Left renal pelvis (tissue), 4 donors: ENCODE data around the gene RCN2. TPM values are rescaled to one million over a fixed set of nuclear protein-coding genes. Genes with fewer than 3 reads are reported as not detected.
"Not testable (repeated sequence)": the region's sequence is repeated elsewhere in the genome, so short reads cannot be mapped to it uniquely, and the experiment has no call there.

Experiments used
- DNase-seq, 4 donors: peaks; one replicate each; pipeline ENCODE4 v3.0.0-alpha.2; 2013; ENCODE audit warnings: low read depth in 4 of 4, low spot score in 3 of 4
- polyA plus RNA-seq, 4 donors: library from polyadenylated mRNA; unstranded; fragments of 120-200 nt; gene quantifications; one replicate each; pipeline ENCODE4 v1.2.1, GENCODE V29; 2013; ENCODE audit not compliant: insufficient read length in 4 of 4

RCN2 gene
- polyA plus RNA-seq, 4 donors, result 181 to 296 (median 210) TPM

- DNase-seq, result no peak
Measured at GRCh38 chr15:76930831-76931396, 635 bp upstream of the RCN2 start.

GRCh38 chr15:76932135-76932966 lies 802 bp downstream of the RCN2 start:
- no peak for DNase-seq

GRCh38 chr15:76935620-76936019 lies 4.1 kb downstream of the RCN2 start:
- peak in 1 of 4 donors; percentile 17 for DNase-seq

- DNase-seq, result no peak
Measured at GRCh38 chr15:76936671-76937070, 5.1 kb downstream of the RCN2 start.

- DNase-seq, result no peak
Measured at GRCh38 chr15:76938752-76939151, 7.2 kb downstream of the RCN2 start.

- no peak for DNase-seq
Measured at GRCh38 chr15:76939715-76940114, 8.2 kb downstream of the RCN2 start.

- DNase-seq, result no peak
Measured at GRCh38 chr15:76941636-76942035, 10.1 kb downstream of the RCN2 start.

- DNase-seq, result no peak
Measured at GRCh38 chr15:76942331-76942730, 10.8 kb downstream of the RCN2 start.

GRCh38 chr15:76945494-76946093 lies 14.0 kb downstream of the RCN2 start:
- DNase-seq, result no peak

GRCh38 chr15:76947454-76947853 lies 15.9 kb downstream of the RCN2 start:
- no peak for DNase-seq

GRCh38 chr15:76951220-76951619 lies 19.7 kb downstream of the RCN2 start:
- DNase-seq, result no peak

- DNase-seq, result no peak
Measured at GRCh38 chr15:76953913-76954312, 22.4 kb downstream of the RCN2 start.

- DNase-seq, result no peak
Measured at GRCh38 chr15:76954744-76955143, 23.2 kb downstream of the RCN2 start.

GRCh38 chr15:76961268-76962011 lies 29.9 kb downstream of the RCN2 start:
- DNase-seq, result no peak

GRCh38 chr15:76962337-76963013 lies 30.9 kb downstream of the RCN2 start:
- DNase-seq, result no peak

- DNase-seq, result no peak
Measured at GRCh38 chr15:76963596-76963995, 32.0 kb downstream of the RCN2 start.

GRCh38 chr15:76964157-76964556 lies 32.6 kb downstream of the RCN2 start:
- DNase-seq, result no peak

GRCh38 chr15:76966051-76966450 lies 34.5 kb downstream of the RCN2 start:
- not testable (repeated sequence) for DNase-seq

GRCh38 chr15:76967067-76967466 lies 35.5 kb downstream of the RCN2 start:
- DNase-seq, result no peak

- DNase-seq, result no peak
Measured at GRCh38 chr15:76968306-76968705, 36.8 kb downstream of the RCN2 start.
